OCI-M2 (cell line): ENCODE results near the gene MFSD12.
"Not testable (repeated sequence)": the region's sequence is repeated elsewhere in the genome, so short reads cannot be mapped to it uniquely, and the experiment has no call there.

Source experiments
- DNase-seq: peaks from one replicate; lab custom pipeline; 2025; ENCODE audit not compliant: unreplicated experiment; lab: John Stamatoyannopoulos, UW

MFSD12 gene

DNA sequence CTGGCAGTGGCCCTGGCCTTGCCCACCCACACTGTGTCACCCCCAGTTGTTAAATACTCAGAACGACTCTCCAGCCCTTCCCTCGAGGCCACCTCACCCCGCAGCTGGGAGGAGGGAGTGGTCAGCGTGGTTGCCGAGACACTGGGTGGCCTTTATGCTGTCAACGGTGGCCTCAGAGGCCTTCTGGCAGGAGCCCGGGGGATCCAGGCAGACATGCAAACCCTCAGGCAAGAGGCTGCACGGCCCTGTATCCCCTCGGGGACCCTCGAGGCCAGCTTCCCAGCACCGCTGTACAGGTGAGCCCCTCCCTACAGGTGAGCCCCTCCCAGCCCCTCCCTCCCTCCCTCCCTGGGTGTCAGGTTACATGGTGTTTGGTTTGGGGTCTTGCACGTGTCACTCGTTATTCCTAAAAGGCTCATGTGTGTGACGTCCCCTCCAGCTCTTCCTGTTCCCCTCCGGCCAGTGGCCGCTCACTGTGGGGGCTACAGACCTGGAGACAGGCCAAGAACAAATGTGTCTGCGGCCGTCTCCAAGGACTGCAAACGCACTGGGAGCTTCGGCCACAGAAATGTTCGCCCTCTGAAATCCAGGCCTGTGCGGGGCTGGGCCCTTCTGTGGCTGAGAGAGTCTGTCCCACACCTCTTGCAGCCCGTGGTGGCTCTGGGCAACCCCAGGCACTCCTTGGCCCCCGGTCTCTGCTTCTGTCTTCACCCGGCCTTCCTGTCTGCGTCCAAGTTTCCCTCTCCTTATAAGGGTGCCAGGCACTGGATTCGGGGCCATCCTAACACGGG is 18.2 kb downstream of the MFSD12 start, which contains the start of gene TEKTIP1:
Gene TEKTIP1 (plus strand): TSS at position 210 of the 791 bp plus-strand sequence. CDS start 4 bp downstream, at position 214.
- no peak for DNase-seq

DNA sequence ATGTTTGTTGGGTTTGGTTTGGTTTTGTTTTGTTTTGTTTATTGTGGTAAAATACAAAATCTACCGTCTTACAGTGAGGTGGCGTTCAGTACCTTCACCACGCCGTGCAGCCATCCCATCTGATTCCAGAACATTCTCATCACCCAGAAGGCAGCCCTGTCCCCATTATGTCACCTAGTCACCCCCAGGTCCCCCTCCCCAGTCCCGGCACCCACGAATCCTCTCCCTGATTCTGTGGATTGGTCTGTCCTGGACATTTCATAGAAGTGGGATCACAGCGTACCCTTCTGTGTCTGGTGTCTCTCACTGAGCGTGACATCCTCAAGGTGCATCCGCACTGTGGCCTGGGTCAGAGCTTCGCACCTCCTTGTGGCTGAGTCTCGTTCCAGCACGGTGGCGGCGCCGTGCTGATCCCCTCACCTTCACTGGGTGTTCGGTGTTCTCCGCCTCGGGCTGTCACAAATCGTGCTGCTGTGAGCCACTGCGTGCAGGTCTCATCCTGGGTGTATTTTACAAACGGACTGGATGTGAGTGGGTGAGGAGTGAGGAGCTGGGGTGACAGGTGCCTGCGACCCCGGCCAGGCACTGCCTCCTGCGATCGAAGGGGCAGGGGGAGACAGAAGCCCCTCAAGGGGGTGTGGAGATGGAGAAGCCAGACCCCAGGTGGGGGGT is 19.0 kb downstream of the MFSD12 start:
- DNase-seq = no peak

DNA sequence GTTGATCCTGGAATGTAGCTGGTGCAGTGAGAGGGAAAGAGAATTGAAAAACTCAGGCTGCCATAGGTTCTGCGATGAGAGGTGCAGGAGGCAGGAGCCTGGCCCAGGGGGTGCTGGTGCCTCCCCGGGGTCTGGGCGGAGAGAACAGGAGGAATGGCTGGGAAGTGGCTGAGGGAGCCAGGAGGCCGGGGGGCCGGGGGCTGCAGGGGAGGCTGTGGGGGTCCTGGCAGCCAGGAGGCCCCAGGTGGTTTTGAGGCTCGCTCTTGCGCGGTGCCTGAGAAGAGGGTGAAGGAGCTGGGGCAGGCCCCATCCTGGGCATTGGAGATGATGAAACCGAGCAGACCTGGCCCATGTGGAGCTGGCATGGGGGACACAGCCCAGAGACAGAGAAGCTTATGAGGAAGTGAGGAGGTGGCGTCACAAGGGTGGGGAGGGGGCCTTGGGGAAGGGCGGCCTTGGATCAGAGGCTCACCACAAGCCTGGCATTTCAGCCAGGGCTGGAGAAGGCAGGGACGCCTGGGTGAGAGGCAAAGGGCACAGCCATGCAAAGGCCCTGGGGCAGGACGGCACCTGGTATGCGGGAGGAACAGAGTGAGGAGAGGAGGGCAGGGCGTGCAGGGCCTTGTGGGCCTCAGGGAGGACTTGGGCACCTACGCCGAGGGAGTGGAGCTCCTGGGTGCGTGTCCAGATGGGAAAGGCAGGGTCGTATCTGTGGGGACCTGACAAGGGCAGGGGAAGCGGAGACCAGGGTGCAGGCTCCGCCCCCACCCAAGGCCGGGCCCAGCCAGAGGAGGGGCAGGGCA is 19.7 kb downstream of the MFSD12 start:
- DNase-seq = no peak

DNA sequence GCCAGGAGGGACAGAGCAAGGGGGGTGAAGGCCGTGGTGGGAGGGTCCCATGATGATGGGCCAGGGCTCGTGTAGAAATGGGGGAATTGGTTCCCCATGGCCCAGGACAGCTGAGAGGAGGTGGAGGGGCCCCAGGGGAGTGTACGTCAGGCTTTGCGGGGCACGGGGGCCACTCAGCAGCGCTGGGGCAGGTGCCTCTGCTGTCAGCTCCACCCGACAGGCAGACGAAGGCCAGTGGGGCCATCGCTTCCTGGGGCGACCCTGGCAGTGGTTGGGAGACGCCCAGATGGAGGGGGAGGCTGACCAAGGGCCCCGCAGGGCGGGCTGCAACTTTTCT is 20.3 kb downstream of the MFSD12 start:
- no peak for DNase-seq

DNA sequence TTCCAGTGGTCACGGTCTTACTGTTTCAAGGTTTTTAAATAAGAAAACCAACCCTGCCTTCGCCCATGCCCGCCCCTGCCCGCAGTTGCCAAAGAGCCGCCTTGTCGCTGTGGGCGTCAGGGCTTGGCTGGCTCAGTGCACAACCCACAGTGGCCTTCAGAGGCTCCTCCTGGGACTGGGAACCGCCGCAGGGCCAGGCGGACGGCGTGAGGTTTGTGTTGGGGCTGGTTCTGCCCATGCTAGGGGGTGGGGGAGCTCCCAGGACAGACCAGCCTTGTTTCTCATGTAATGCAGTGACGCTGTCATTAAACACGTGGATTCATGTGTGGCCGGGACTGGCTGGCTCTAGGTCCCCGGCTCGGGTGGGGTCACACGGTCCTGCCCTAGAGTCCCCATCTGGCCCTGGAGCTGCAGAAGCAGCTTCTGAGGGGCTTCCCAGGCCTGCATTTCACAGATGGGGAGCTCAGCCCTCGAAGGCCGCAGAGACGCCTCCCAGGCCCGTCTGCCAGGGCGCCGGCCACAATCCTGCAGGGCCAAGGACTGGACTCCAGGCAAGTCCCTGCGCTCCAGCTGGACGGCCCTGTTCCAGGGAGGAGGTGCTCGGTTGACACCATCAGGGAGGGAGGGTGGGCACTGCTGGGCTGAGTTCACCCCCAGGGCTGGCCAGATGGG is 20.8 kb downstream of the MFSD12 start:
- DNase-seq = no peak

DNA sequence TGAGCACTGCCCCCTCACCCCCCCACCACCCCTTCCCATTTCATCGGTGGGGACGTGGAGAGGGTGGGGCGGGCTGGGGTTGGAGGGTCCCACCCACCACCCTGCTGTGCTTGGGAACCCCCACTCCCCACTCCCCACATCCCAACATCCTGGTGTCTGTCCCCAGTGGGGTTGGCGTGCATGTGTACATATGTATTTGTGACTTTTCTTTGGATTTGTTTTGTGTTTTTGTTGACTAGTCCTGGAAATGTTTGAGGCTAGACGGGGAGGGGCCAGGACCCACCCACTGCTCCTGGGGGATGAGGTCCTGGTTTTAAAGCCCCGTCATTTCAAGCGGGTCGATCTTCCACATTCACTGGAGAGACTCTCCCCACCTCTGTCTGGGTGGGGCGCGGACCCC is 21.4 kb downstream of the MFSD12 start:
- no peak for DNase-seq

DNA sequence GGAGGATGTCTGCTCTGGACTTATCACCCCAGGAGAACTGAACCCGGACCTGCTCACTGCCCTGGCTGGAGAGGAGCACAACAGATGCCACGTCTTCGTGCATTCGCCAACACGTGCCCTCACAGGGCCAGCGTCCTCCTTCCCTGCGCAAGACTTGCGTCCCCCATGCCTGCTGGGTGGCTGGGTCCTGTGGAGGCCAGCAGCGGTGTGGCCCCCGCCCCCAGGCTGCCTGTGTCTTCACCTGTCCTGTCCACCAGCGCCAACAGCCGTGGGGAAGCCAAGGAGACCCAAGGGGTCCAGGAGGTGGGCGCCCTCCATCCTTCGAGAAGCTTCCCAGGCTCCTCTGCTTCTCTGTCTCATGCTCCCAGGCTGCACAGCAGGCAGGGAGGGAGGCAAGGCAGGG is 21.8 kb downstream of the MFSD12 start:
- no peak for DNase-seq

DNA sequence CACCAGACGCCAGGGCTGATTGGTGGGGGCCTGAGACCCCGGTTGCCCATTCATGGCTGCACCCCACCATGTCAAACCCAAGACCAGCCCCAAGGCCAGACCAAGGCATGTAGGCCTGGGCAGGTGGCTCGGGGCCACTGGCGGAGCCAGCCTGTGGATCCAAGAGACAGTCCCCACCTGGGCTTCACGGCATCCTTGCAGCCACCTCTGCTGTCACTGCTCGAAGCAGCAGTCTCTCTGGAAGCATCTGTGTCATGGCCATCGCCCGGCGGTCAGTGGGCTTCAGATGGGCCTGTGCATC is 22.2 kb downstream of the MFSD12 start:
- no peak for DNase-seq

DNA sequence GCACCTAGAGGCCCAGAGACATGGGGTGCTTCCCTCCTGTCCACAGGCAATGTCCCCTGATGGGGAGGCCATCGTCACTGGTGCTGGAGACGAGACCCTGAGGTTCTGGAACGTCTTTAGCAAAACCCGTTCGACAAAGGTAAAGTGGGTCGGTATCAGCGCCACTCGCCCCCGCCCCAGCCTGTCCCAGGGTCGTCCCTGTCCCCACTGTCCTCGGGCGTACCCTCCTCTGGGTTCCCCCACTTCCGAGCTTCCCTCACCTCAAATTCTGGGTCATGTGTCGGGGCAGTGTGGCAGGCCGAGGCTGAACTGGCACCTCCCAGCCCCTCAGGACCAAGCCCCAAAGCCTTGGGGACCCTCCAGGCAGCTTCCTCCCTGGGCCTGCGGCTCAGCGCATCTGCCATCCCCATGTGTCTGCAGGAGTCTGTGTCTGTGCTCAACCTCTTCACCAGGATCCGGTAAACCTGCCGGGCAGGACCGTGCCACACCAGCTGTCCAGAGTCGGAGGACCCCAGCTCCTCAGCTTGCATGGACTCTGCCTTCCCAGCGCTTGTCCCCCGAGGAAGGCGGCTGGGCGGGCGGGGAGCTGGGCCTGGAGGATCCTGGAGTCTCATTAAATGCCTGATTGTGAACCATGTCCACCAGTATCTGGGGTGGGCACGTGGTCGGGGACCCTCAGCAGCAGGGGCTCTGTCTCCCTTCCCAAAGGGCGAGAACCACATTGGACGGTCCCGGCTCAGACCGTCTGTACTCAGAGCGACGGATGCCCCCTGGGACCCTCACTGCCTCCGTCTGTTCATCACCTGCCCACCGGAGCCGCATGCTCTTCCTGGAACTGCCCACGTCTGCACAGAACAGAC is 22.8 kb downstream of the MFSD12 start:
- DNase-seq = no peak

DNA sequence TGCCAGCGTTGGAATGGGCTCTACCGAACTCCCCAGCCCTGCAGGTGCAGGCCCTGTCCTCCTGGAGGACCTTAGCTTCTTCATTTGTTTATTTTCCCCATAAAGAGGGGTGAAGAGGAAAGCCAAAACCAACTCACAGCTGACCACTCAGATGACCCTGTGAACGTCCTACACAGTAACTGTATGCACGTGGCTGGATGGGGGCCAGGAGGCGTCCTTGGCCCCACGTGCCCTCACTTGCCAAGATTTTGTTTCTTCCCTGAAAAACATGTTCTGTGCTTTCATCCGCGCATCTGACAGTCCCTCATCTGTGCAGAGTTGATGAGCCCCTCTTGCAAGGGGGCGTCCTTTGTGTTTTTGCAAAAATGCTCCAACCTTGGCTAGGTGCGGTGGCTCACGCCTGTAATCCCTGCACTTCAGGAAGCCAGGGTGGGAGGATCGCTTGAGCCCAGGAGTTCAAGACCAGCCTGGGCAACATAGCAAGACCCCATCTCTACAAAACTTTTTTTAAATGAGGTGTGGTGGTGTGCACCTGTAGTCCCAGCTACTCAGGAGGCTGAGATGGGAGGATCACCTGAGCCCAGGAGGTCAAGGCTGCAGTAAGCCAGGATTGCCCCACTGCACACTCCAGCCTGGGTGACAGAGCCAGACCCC is 23.7 kb downstream of the MFSD12 start:
- no peak for DNase-seq

DNA sequence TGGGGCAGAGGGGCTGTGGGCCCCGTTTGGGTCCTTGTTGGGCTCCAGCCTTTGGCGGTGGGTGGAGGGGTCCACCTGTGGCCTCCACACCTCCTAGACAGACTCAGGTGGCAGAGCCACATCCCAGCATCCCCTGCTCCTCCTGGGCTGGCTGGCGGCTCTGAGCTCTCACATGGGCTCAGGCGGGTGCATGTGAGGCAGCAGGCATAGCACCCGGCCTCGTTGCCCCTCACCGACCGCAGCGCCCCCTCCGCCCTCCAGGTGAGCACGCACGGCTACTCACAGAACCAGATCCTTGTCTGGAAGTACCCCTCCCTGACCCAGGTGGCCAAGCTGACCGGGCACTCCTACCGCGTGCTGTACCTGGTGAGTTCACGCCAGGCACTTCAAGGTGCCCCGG is 24.4 kb downstream of the MFSD12 start:
- no peak for DNase-seq

DNA sequence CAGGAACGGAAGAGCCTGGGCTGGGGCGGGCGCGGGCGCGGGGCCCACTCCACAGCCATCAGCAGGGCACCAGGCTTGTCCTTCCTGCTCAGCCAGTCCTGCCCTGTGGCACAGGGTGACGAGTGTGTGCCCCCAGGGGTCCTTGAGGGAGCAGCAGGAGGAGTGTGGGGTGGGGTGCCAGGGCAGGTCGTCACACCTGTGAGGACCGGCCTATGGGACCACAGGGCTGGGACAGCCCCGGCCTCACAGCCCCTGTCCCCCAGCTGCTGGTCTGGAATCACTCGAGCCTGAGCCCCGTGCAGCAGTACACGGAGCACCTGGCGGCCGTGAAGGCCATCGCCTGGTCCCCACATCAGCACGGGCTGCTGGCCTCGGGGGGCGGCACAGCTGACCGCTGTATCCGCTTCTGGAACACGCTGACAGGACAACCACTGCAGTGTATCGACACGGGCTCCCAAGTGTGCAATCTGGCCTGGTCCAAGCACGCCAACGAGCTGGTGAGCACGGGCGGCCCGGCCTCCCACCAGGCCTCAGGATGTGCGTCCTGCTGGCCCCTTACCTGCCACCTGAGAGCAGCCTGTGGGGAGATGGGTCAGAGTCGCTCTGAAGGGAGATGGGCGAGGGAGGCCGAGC is 25.1 kb downstream of the MFSD12 start:
- no peak for DNase-seq

DNA sequence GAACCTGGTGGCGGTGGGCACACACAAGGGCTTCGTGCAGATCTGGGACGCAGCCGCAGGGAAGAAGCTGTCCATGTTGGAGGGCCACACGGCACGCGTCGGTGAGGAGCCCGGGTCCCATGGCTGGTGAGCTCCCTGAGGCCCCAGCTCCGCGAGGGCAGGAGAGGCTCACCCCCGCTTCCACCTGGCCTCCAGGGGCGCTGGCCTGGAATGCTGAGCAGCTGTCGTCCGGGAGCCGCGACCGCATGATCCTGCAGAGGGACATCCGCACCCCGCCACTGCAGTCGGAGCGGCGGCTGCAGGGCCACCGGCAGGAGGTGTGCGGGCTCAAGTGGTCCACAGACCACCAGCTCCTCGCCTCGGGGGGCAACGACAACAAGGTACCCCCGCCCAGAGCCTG is 25.7 kb downstream of the MFSD12 start:
- no peak for DNase-seq

DNA sequence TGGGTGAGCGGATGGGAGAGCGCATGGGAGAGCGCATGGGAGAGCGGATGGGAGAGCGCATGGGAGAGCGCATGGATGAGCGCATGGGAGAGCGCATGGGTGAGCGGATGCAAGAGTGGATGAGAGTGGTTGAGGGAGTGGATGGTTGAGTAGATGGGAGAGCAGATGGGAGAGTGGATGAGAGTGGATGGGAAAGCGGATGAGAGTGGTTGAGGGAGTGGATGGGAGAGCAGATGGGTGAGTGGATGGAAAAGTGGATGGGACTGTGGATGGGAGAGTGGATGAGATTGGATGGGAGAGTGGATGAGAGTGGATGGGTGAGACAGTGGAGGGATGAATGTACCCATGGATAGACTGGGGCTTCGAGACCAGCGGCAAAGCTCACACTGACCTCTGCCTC is 27.0 kb downstream of the MFSD12 start:
- no peak for DNase-seq

DNA sequence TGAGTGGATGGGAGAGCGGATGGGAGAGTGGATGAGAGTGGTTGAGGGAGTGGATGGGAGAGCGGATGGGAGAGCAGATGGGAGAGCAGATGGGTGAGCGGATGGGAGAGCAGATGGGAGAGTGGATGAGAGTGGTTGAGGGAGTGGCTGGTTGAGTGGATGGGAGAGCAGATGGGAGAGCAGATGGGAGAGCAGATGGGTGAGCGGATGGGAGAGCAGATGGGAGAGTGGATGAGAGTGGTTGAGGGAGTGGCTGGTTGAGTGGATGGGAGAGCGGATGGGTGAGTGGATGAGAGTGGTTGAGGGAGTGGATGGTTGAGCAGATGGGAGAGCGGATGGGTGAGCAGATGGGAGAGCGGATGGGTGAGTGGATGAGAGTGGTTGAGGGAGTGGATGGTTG is 28.1 kb downstream of the MFSD12 start:
- not testable (repeated sequence) for DNase-seq

DNA sequence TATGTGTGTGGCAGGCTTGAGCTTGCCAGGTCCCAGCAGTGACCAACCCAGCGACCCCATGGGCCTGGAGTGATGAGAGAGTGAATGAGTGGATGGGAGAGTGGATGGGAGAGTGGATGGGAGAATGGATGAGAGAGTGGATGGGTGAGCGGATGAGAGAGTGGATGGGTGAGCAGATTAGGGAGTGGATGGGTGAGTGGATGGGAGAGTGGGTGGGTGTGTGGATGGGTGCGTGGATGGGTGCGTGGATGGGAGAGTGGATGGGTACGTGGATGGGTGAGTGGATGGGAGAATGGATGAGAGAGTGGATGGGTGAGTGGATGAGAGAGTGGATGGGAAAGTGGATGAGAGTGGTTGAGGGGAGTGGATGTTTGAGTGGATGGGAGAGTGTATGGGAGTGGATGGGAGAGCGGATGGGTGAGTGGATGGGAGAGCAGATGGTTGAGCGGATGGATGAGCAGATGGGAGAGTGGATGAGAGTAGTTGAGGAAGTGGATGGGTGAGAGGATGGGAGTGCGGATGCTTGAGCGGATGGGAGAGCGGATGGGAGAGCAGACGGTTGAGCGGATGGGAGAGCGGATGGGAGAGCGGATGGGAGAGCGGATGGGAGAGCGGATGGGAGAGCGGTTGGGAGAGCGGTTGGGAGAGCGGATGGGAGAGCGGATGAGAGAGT is 28.7 kb downstream of the MFSD12 start:
- no peak for DNase-seq

DNA sequence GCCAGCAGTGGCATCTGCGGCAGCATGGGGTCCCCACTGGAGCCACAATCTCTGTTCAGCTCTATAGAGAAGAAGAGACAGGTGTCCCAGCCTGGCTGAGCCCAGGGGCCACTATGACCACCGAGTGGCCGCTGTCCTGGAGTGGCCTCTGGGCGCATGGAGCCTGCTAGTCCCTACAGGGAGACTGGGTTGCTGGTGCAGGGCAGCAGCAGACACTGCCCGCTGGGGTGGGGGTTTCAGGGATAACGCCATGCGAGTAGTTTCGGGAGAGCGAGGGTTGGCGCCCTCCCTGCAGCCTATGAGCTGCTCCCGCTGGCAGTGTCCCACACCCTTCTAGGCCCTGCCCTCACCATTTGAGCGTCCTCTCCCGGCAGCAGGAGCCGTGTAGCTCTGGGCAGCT is 29.3 kb downstream of the MFSD12 start:
- no peak for DNase-seq

DNA sequence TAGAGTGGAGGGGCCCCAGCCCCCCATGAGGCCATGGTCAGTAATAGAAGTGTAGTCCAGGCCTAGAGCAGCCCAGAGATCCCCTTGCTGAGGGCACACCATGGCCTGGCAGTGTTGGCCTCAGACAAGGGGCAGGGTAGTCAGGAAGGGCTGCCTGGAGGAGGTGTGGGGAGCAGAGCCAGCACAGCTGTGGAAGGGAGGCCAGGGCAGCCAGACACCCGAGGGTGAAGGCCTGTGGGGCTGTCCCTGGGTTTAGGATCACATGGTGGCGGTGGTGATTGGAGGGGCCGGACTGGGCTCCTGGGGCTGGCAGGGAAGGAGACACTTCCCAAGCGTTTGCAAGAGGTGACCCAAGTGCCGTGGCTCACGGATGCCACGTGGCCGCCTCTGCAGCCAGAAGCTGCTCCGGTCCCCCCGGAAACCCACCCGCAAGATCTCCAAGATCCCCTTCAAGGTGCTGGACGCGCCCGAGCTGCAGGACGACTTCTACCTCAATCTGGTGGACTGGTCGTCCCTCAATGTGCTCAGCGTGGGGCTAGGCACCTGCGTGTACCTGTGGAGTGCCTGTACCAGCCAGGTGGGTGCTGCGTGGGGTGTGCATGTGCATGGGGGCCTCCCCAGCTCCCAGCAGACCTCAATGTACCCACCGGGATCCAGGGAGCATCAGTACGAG is 30.0 kb downstream of the MFSD12 start:
- no peak for DNase-seq
